ENCODE measurements around the gene SPC25.

DNA sequence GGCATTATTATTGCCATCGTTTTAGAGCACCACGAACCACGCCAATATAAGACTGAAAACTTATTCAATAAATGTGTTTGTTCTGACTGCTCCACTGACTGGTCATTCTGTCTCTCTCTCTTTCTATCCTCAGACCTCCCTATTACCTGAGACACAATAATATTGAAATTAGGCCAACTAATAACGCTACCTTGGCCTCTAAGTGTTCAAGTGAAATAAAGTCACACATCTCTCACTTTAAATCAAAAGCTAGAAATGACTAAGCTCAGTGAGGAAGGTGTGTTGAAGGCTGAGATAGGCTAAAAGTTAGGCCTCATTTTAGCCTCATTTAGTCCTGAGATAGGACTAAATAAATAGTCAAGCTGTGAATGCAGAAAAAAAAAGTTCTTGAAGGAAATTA is 49.7 kb upstream of the SPC25 start:
- TF ChIP-seq, protein P1, sequence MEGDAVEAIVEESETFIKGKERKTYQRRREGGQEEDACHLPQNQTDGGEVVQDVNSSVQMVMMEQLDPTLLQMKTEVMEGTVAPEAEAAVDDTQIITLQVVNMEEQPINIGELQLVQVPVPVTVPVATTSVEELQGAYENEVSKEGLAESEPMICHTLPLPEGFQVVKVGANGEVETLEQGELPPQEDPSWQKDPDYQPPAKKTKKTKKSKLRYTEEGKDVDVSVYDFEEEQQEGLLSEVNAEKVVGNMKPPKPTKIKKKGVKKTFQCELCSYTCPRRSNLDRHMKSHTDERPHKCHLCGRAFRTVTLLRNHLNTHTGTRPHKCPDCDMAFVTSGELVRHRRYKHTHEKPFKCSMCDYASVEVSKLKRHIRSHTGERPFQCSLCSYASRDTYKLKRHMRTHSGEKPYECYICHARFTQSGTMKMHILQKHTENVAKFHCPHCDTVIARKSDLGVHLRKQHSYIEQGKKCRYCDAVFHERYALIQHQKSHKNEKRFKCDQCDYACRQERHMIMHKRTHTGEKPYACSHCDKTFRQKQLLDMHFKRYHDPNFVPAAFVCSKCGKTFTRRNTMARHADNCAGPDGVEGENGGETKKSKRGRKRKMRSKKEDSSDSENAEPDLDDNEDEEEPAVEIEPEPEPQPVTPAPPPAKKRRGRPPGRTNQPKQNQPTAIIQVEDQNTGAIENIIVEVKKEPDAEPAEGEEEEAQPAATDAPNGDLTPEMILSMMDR (optimal IDR thresholded peaks at IDR 0.05 in 1 of 3, IDR thresholded peaks at IDR 0.05 in 1 of 3, conservative IDR thresholded peaks at IDR 0.05 in 1 of 3; ENCODE audit: extremely low read depth in 1 of 3, insufficient read depth in 2 of 3, low read length in 3 of 3) = no peak
- no peak for TF ChIP-seq EZH2 (IDR thresholded peaks at IDR 0.05; ENCODE audit: low read length)
